MM.1S (cell line): Measurements from ENCODE around the gene PPP1R3G.

ENCODE experiments used
- EZH2phosphoT487 ChIP-seq: fragments of 300-600 bp; sonication (generic); IDR thresholded peaks from 2 replicates; pipeline ENCODE4 v1.6.1; 2018; ENCODE audit warnings: antibody characterized with exemption, low read length
- TF ChIP-seq, protein P1 (sequence below): fragments of 300-600 bp; sonication (generic); IDR thresholded peaks from 2 replicates; pipeline ENCODE4 v1.5.1; 2016; ENCODE audit warnings: antibody characterized with exemption, low read length, mixed read lengths

DNA sequence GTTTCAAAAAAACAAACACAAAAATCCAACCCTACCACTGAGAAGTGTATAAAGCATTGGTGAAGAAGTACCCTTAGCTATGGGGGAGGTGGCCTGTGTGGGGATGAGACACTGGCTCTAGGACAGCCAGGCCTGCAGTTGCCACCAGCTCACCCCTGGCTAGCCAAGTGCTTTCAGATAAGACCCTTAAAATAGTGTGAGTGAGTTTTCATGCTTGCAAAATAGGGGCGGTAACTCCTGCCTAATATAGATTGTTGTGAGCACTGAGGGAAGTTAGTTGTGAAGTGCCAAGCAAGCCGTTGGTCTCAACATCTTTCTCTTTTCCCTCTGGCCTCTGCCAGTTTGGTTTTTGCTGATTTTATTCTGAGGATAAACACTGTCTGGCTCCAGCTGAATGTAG, 11.3 kb downstream of the PPP1R3G start:
- TF ChIP-seq, protein P1, sequence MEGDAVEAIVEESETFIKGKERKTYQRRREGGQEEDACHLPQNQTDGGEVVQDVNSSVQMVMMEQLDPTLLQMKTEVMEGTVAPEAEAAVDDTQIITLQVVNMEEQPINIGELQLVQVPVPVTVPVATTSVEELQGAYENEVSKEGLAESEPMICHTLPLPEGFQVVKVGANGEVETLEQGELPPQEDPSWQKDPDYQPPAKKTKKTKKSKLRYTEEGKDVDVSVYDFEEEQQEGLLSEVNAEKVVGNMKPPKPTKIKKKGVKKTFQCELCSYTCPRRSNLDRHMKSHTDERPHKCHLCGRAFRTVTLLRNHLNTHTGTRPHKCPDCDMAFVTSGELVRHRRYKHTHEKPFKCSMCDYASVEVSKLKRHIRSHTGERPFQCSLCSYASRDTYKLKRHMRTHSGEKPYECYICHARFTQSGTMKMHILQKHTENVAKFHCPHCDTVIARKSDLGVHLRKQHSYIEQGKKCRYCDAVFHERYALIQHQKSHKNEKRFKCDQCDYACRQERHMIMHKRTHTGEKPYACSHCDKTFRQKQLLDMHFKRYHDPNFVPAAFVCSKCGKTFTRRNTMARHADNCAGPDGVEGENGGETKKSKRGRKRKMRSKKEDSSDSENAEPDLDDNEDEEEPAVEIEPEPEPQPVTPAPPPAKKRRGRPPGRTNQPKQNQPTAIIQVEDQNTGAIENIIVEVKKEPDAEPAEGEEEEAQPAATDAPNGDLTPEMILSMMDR = no peak
- TF ChIP-seq EZH2phosphoT487 = no peak
